DLD1 (cell line): ENCODE measurements around the gene RABGAP1L.
"Not testable (repeated sequence)": the region's sequence is repeated elsewhere in the genome, so short reads cannot be mapped to it uniquely, and the experiment has no call there.

Experiments used
- in situ Hi-C: cut with HindIII; loops from 2 replicates; pipeline ENCODE4 v1.10.0; 2017; ENCODE audit warnings: low sequenced_read_pairs

The RABGAP1L gene

GRCh38 chr1:175042650-175043049 is 883.3 kb downstream of the RABGAP1L start:
- in situ Hi-C loops, result no loop called here

GRCh38 chr1:175043824-175044223 is 884.5 kb downstream of the RABGAP1L start:
- in situ Hi-C loops, result no loop called here

GRCh38 chr1:175044591-175044990 is 885.3 kb downstream of the RABGAP1L start:
- in situ Hi-C loops, result not testable (repeated sequence)
